H1 (cell line): ENCODE results near the gene DCANP1. TPM values are rescaled to one million over a fixed set of nuclear protein-coding genes. Genes with fewer than 3 reads are reported as not detected.

Source experiments
- CTCF ChIA-PET: fragments of 300-600 bp; sonication (Branson Sonifier 250); formaldehyde crosslinking; loops from one replicate; lab custom pipeline; 2021; ENCODE audit not compliant: partially characterized antibody; lab: Charles Lee
- POLR2A ChIA-PET: fragments of 300-600 bp; sonication (Branson Sonifier 250); formaldehyde crosslinking; loops from one replicate; lab custom pipeline; 2021; ENCODE audit warnings: inconsistent platforms; ENCODE audit not compliant: partially characterized antibody; lab: Charles Lee
- DNase-seq, 2 experiments: peaks; one replicate each; pipeline versions ENCODE4 v3.0.0 to v3.0.0-alpha.2; 2010 to 2022; ENCODE audit warnings: low spot score in 2 of 2, low read depth in 1 of 2, mixed read lengths in 1 of 2
- FAIRE-seq: peaks from 2 replicates; lab custom pipeline; 2011; peaks lifted over from hg19 to GRCh38; lab: Jason Lieb, UNC
- H2AFZ ChIP-seq: 2 replicates; pipeline ENCODE4 v1.8.1; 2012; ENCODE audit warnings: low read length, inconsistent platforms
- H2AK5ac ChIP-seq: 2 replicates; pipeline ENCODE4 v1.6.1; 2013; ENCODE audit warnings: low read depth, low read length
- H2BK120ac ChIP-seq: replicated peaks from 2 replicates; pipeline ENCODE3; 2013; ENCODE audit warnings: low read depth, low read length, inconsistent platforms
- H2BK12ac ChIP-seq: 2 replicates; pipeline ENCODE4 v1.6.1; 2013; ENCODE audit warnings: low read depth, low read length
- H2BK15ac ChIP-seq: 2 replicates; pipeline ENCODE4 v1.6.1; 2013; ENCODE audit warnings: low read length
- H2BK20ac ChIP-seq: 2 replicates; pipeline ENCODE4 v1.6.1; 2013; ENCODE audit warnings: low read length
- H2BK5ac ChIP-seq: 2 replicates; pipeline ENCODE4 v1.6.1; 2013; ENCODE audit warnings: low read depth, low read length
- H3K14ac ChIP-seq: 2 replicates; pipeline ENCODE4 v1.6.1; 2013; ENCODE audit warnings: inconsistent platforms; ENCODE audit not compliant: insufficient read length
- H3K18ac ChIP-seq: 2 replicates; pipeline ENCODE4 v1.6.1; 2013; ENCODE audit warnings: low read length; ENCODE audit errors: extremely low read depth
- H3K23ac ChIP-seq: 2 replicates; pipeline ENCODE4 v1.6.1; 2013; ENCODE audit warnings: inconsistent platforms; ENCODE audit not compliant: insufficient read length
- H3K23me2 ChIP-seq: 2 replicates; pipeline ENCODE4 v1.6.1; 2013; ENCODE audit warnings: low read depth, low read length
- H3K27ac ChIP-seq: 2 replicates; pipeline ENCODE4 v1.6.1; 2011; ENCODE audit warnings: low read depth, low read length, inconsistent platforms
- H3K27me3 ChIP-seq, 4 experiments: replicated peaks in 1 of 4; 1 replicate in 1 of 4; 2 replicates in 3 of 4; pipeline versions ENCODE4 v1.6.1 to v1.8.1; 2011 to 2013; ENCODE audit warnings: low read length in 3 of 4, mild to moderate bottlenecking in 3 of 4, inconsistent platforms in 2 of 4, mixed read lengths in 2 of 4, moderate library complexity in 1 of 4; ENCODE audit not compliant: control insufficient read depth in 3 of 4, insufficient read depth in 3 of 4; ENCODE audit errors: extremely low read depth in 1 of 4
- H3K36me3 ChIP-seq, 4 experiments: 2 replicates each; pipeline versions ENCODE4 v1.6.1 to v1.8.1; 2011 to 2013; ENCODE audit warnings: mild to moderate bottlenecking in 4 of 4, low read length in 3 of 4, moderate library complexity in 2 of 4, control low read depth in 1 of 4, inconsistent platforms in 1 of 4; ENCODE audit not compliant: insufficient read depth in 4 of 4, control insufficient read depth in 2 of 4
- H3K4ac ChIP-seq: replicated peaks from 2 replicates; pipeline ENCODE3; 2013; ENCODE audit warnings: low read length, low read depth, mixed read lengths, inconsistent platforms; ENCODE audit not compliant: insufficient read length
- H3K4me1 ChIP-seq, 4 experiments: replicated peaks in 1 of 4; 1 replicate in 1 of 4; 2 replicates in 3 of 4; pipeline versions ENCODE4 v1.6.1 to v1.8.1; 2011 to 2013; ENCODE audit warnings: low read length in 3 of 4, inconsistent platforms in 2 of 4, mixed read lengths in 1 of 4; ENCODE audit not compliant: insufficient read depth in 4 of 4, control insufficient read depth in 3 of 4
- H3K4me2 ChIP-seq, 2 experiments: 2 replicates each; pipeline versions ENCODE4 v1.6.1 to v1.8.1; 2011 to 2013; ENCODE audit warnings: low read depth in 2 of 2, low read length in 2 of 2, control low read depth in 1 of 2, inconsistent platforms in 1 of 2, mild to moderate bottlenecking in 1 of 2; ENCODE audit not compliant: insufficient read depth in 1 of 2
- H3K4me3 ChIP-seq, 4 experiments: fragments of 200-600, 300-600 bp in 1 of 4; sonication (generic), shearing (Covaris generic), sonication (Bioruptor Twin) in 1 of 4; 2 replicates each; pipeline versions ENCODE4 v1.5.1 to v1.8.1; 2011 to 2016; ENCODE audit warnings: low read length in 4 of 4, low read depth in 3 of 4, control low read depth in 2 of 4, inconsistent platforms in 2 of 4, mild to moderate bottlenecking in 2 of 4, mixed read lengths in 1 of 4, moderate library complexity in 1 of 4; ENCODE audit not compliant: insufficient read depth in 2 of 4; ENCODE audit errors: extremely low read depth in 1 of 4
- H3K56ac ChIP-seq: replicated peaks from 2 replicates; pipeline ENCODE3; 2013; ENCODE audit warnings: low read depth, mild to moderate bottlenecking, mixed read lengths, low read length, inconsistent platforms; ENCODE audit not compliant: insufficient read length
- H3K79me1 ChIP-seq: 2 replicates; pipeline ENCODE4 v1.6.1; 2013; ENCODE audit warnings: low read depth, low read length, control low read depth
- H3K79me2 ChIP-seq, 2 experiments: 2 replicates each; pipeline versions ENCODE4 v1.6.1 to v1.8.1; 2012 to 2013; ENCODE audit warnings: low read length in 2 of 2, mild to moderate bottlenecking in 2 of 2, inconsistent platforms in 1 of 2; ENCODE audit not compliant: insufficient read depth in 2 of 2, control insufficient read depth in 1 of 2
- H3K9ac ChIP-seq, 4 experiments: replicated peaks in 1 of 4; 1 replicate in 1 of 4; 2 replicates in 3 of 4; pipeline versions ENCODE4 v1.6.1 to v1.8.1; 2011 to 2013; ENCODE audit warnings: low read depth in 3 of 4, low read length in 3 of 4, control low read depth in 2 of 4, mild to moderate bottlenecking in 2 of 4, moderate library complexity in 2 of 4, inconsistent platforms in 1 of 4; ENCODE audit errors: extremely low read depth in 1 of 4
- H3K9me3 ChIP-seq, 2 experiments: 2 replicates each; pipeline versions ENCODE4 v1.6.1 to v1.8.1; 2012 to 2013; ENCODE audit warnings: mild to moderate bottlenecking in 2 of 2, moderate library complexity in 2 of 2, control low read depth in 1 of 2, inconsistent platforms in 1 of 2, low read depth in 1 of 2, low read length in 1 of 2, mixed read lengths in 1 of 2; ENCODE audit not compliant: insufficient read depth in 2 of 2
- H4K20me1 ChIP-seq, 2 experiments: replicated peaks in 1 of 2; 2 replicates each; pipeline versions ENCODE3 to v1.8.1; 2011 to 2013; ENCODE audit warnings: inconsistent platforms in 2 of 2, low read length in 2 of 2, mild to moderate bottlenecking in 1 of 2; ENCODE audit not compliant: insufficient read depth in 2 of 2, control insufficient read depth in 1 of 2
- H4K5ac ChIP-seq: 2 replicates; pipeline ENCODE4 v1.6.1; 2013; ENCODE audit warnings: low read length, low read depth, mixed read lengths, inconsistent platforms; ENCODE audit not compliant: insufficient read length
- H4K8ac ChIP-seq: 2 replicates; pipeline ENCODE4 v1.8.0; 2013; ENCODE audit warnings: mild to moderate bottlenecking, moderate library complexity, low read length, inconsistent platforms; ENCODE audit not compliant: insufficient read depth; ENCODE audit errors: extremely low read depth
- H4K91ac ChIP-seq: replicated peaks from 2 replicates; pipeline ENCODE3; 2013; ENCODE audit warnings: low read length, mixed read lengths, inconsistent platforms; ENCODE audit not compliant: insufficient read length
- CHD2 ChIP-seq: IDR thresholded peaks from 2 replicates; pipeline ENCODE4 v1.6.1; 2012; ENCODE audit warnings: low read length, improper control_type of control experiment
- CREB1 ChIP-seq: IDR thresholded peaks from 2 replicates; pipeline ENCODE4 v1.6.1; 2012; ENCODE audit warnings: inconsistent platforms
- GABPA ChIP-seq: IDR thresholded peaks from 2 replicates; pipeline ENCODE4 v1.6.1; 2011; ENCODE audit warnings: mild to moderate bottlenecking, low read length, moderate library complexity, borderline replicate concordance; ENCODE audit not compliant: insufficient read depth
- HDAC6 ChIP-seq: IDR thresholded peaks from one replicate; pipeline ENCODE4 v1.7.1; 2012; ENCODE audit warnings: low read depth, mild to moderate bottlenecking, inconsistent platforms, low read length, moderate library complexity
- JUND ChIP-seq: IDR thresholded peaks from 2 replicates; pipeline ENCODE4 v1.6.1; 2011; ENCODE audit warnings: mild to moderate bottlenecking, improper control_type of control experiment, low read length
- KDM1A ChIP-seq: fragments of 200-600, 300-600 bp; sonication (generic); IDR thresholded peaks from 2 replicates; pipeline ENCODE4 v1.7.1; 2016; ENCODE audit warnings: mild to moderate bottlenecking, low read length, borderline replicate concordance
- KDM4A ChIP-seq: IDR thresholded peaks from one replicate; pipeline ENCODE4 v1.7.1; 2012; ENCODE audit warnings: low read depth, mild to moderate bottlenecking, moderate library complexity, low read length, inconsistent platforms; ENCODE audit not compliant: severe bottlenecking
- NANOG ChIP-seq: IDR thresholded peaks from 2 replicates; pipeline ENCODE4 v1.6.1; 2011; ENCODE audit warnings: low read length, low read depth, mild to moderate bottlenecking, inconsistent platforms; ENCODE audit not compliant: insufficient read depth, poor library complexity, severe bottlenecking
- PHF8 ChIP-seq: fragments of 200-600 bp; sonication (generic); conservative IDR thresholded peaks from 2 replicates; pipeline ENCODE4 v1.7.1; 2012; ENCODE audit warnings: low read depth, mild to moderate bottlenecking, inconsistent platforms, low read length, moderate library complexity
- WGBS, 2 experiments: shearing (Covaris generic) in 1 of 2; methylation state at CpG; one replicate each; pipeline versions ENCODE4 v1.1.6 to v1.1.7; 2013 to 2015; ENCODE audit warnings: low lambda C conversion rate in 2 of 2, mixed read lengths in 2 of 2, inconsistent platforms in 1 of 2, low coverage in 1 of 2, missing lambda C conversion rate in 1 of 2; ENCODE audit not compliant: insufficient replicate concordance in 2 of 2, insufficient coverage in 1 of 2, insufficient read length in 1 of 2; ENCODE audit errors: extremely low coverage in 1 of 2, missing lambda C conversion rate in 1 of 2; 5-methylcytosine and 5-hydroxymethylcytosine counted together
- polyA plus RNA-seq, 7 experiments: library from polyadenylated mRNA; depleted of rRNA in 3 of 7; stranded (reverse) in 5 of 7; unstranded in 2 of 7; fragments of >200 nt in 5 of 7; fragments of 200-250 nt in 2 of 7; gene quantifications; 1 replicate in 5 of 7; 2 replicates in 1 of 7; 4 replicates in 1 of 7; pipeline versions ENCODE4 v1.2.1 to v1.2.3, GENCODE V29; 2011 to 2013; ENCODE audit warnings: missing spikeins in 2 of 7, mixed read lengths in 2 of 7
- total RNA-seq: library from RNA; stranded (reverse); fragmentation: NEBNext Ultra II Directional; extraction: Animal tissue kit (Norgen Biotek cat#: 25700); gene quantifications from 2 replicates; pipeline ENCODE4 v1.2.1, GENCODE V29; 2021
- TF ChIP-seq, protein P1 (sequence below), 3 experiments: IDR thresholded peaks; 1 replicate in 2 of 3; 2 replicates in 1 of 3; pipeline versions ENCODE4 v1.5.1 to v1.6.1; 2011; ENCODE audit warnings: low read length in 3 of 3, mild to moderate bottlenecking in 3 of 3, inconsistent platforms in 2 of 3, low read depth in 1 of 3, moderate library complexity in 1 of 3; ENCODE audit not compliant: insufficient read depth in 1 of 3; ENCODE audit errors: control extremely low read depth in 1 of 3

The DCANP1 gene
- total and polyA plus RNA-seq, 2 of the 8 experiments (the other 6 are each of a cell fraction or from before 2014, with no cell fraction given) = not detected

DNA sequence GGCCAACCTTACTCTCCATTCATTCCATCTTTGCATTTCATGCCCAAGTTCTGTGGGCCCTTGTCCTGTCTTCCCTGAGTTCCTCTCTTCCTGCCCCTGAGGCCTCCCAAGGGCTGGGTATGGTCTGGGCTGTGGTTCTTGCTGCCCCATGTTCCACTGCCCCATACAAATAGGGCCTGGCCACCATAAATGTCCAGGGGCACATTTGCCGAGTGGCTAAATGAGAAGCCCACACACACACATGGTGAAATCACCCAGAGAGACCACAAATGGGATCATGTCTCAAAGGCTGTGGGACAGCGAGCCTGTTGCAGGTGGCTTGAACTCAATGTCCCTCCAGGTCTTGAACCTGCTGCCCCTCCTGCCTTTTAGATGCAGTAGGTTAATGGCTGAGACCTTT lies 3.8 kb upstream of the DCANP1 start:
- CTCF ChIA-PET = interaction anchor here (1.6 to 21.6 kb wide), 3 partner anchors 9 to 100 kb away, joined by 6 to 778 read pairs (median 264); no protein-coding TSS in a partner anchor
- no peak for TF ChIP-seq NANOG
- TF ChIP-seq, protein P1, sequence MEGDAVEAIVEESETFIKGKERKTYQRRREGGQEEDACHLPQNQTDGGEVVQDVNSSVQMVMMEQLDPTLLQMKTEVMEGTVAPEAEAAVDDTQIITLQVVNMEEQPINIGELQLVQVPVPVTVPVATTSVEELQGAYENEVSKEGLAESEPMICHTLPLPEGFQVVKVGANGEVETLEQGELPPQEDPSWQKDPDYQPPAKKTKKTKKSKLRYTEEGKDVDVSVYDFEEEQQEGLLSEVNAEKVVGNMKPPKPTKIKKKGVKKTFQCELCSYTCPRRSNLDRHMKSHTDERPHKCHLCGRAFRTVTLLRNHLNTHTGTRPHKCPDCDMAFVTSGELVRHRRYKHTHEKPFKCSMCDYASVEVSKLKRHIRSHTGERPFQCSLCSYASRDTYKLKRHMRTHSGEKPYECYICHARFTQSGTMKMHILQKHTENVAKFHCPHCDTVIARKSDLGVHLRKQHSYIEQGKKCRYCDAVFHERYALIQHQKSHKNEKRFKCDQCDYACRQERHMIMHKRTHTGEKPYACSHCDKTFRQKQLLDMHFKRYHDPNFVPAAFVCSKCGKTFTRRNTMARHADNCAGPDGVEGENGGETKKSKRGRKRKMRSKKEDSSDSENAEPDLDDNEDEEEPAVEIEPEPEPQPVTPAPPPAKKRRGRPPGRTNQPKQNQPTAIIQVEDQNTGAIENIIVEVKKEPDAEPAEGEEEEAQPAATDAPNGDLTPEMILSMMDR (IDR thresholded peaks at IDR 0.05; ENCODE audit: control extremely low read depth in 1 of 3, insufficient read depth in 1 of 3, low read depth in 1 of 3, low read length in 3 of 3) = no peak
- no peak for TF ChIP-seq KDM4A
- TF ChIP-seq CHD2 = no peak
- TF ChIP-seq CREB1 = no peak
- no peak for TF ChIP-seq GABPA
- TF ChIP-seq PHF8 = no peak
- no peak for TF ChIP-seq KDM1A
- no peak for TF ChIP-seq HDAC6
- TF ChIP-seq JUND = no peak

More for the DNA sequence above, 3.8 kb upstream of the DCANP1 start:
- Histone ChIP-seq H2BK12ac (no peak overlapping the region), H4K20me1 (no peaks in the 10 kb centered on the region), H3K4me3 (no peak overlapping the region), H3K27me3 (peaks cover 0 to 3% (median 0%) of the 10 kb centered on the region in 4 experiments; a peak in 1 of 7 replicates), H3K14ac (no peak overlapping the region), H4K5ac (no peak overlapping the region), H3K4ac (no peak overlapping the region), H2BK120ac (no peak overlapping the region), H3K27ac (no peak overlapping the region), H3K23me2 (no peaks in the 10 kb centered on the region), H3K56ac (no peak overlapping the region), H3K9ac (no peak overlapping the region), H3K79me2 (no peaks in the 10 kb centered on the region), H2BK5ac (no peak overlapping the region), H2AK5ac (no peak overlapping the region), H3K18ac (no peak overlapping the region), H3K36me3 (no peaks in the 10 kb centered on the region), H3K23ac (no peak overlapping the region), H2AFZ (no peak overlapping the region), H2BK15ac (no peak overlapping the region), H2BK20ac (no peak overlapping the region), H3K4me2 (no peak overlapping the region), H3K79me1 (no peaks in the 10 kb centered on the region), H4K91ac (no peak overlapping the region), H3K4me1 (peaks cover 0 to 3% (median 1%) of the 10 kb centered on the region in 4 experiments; a peak in 1 of 7 replicates), H4K8ac (no peak overlapping the region; the same call in 1 of the 2 replicates), H3K9me3 (no peaks in the 10 kb centered on the region)
- POLR2A ChIA-PET = interaction anchor here (1.3 kb wide), 1 partner anchor 10 kb away, joined by 3 read pairs; no protein-coding TSS in a partner anchor
- DNase-seq (no peak), FAIRE-seq (no peak)
- 85% methylated on average over 2 of the region's 2 CpGs; no CpG with 5 or more reads in 1 of the 2 experiments for WGBS, 2 experiments
